ENCODE results near the gene NADK2. TPM values are rescaled to one million over a fixed set of nuclear protein-coding genes. Genes with fewer than 3 reads are reported as not detected.

The NADK2 gene
- polyA plus RNA-seq, 1 of the 3 experiments (the other 2 are of a cell fraction): 7.6 TPM

GRCh38 chr5:36170832-36171424 is 70.8 kb downstream of the NADK2 start:
- POLR2A ChIA-PET: no interaction called here
- no peaks in the 10 kb centered on the region; a peak in 1 of 4 replicates for H3K4me1 ChIP-seq (ENCODE audit: control insufficient read depth in 1 of 2, insufficient read depth in 2 of 2, low read depth in 1 of 2, low read length in 1 of 2)
- H2AFZ ChIP-seq (ENCODE audit: low read depth): no peak overlapping the region
- DNase-seq: no peak
- H3K9me3 ChIP-seq: no peaks in the 10 kb centered on the region
- no peaks in the 10 kb centered on the region for H3K27me3 ChIP-seq (ENCODE audit: insufficient read depth)
- H3K9me2 ChIP-seq: no peaks in the 10 kb centered on the region
- H4K20me1 ChIP-seq (ENCODE audit: insufficient read depth): no peaks in the 10 kb centered on the region
- WGBS (ENCODE audit: low lambda C conversion rate): 83% methylated on average over 5 of the region's 5 CpGs
- H3K4me2 ChIP-seq: no peak overlapping the region
- no peak overlapping the region for H3K9ac ChIP-seq
- CTCF ChIA-PET: interaction anchor here (0.9 to 1.9 kb wide), 4 partner anchors 71 to 95 kb away, joined by 3 to 8 read pairs (median 6); partner anchors contain the start of gene NADK2
- peaks cover 7% of the 10 kb centered on the region for H3K79me2 ChIP-seq (ENCODE audit: insufficient read depth)
- H3K4me3 ChIP-seq (ENCODE audit: low read depth in 2 of 2, low read length in 1 of 2): no peak overlapping the region
- peaks cover 52 to 92% of the 10 kb centered on the region in 2 experiments for H3K36me3 ChIP-seq (replicated peaks in 1 of 2; ENCODE audit: control insufficient read depth in 1 of 2, insufficient read depth in 2 of 2, low read length in 1 of 2)
- no peaks in the 10 kb centered on the region for H3F3A ChIP-seq (replicated peaks; ENCODE audit: insufficient read depth)
- TF ChIP-seq RCOR1 (IDR thresholded peaks at IDR 0.05; ENCODE audit: low read length) (no peak), EP300 (IDR thresholded peaks at IDR 0.05; ENCODE audit: borderline replicate concordance in 1 of 2, low read depth in 1 of 2, low read length in 1 of 2) (no peak), POLR2AphosphoS5 (IDR thresholded peaks at IDR 0.05; ENCODE audit: low read depth, low read length) (no peak), GATA2 (CRISPR knock-in tag; IDR thresholded peaks at IDR 0.05) (peak; percentile 51; the same call in 1 of the 2 replicates)
- peak overlapping the region in 1 of 2 experiments; percentile 3; a peak in 2 of 4 replicates for H3K27ac ChIP-seq (ENCODE audit: low read depth in 2 of 2, low read length in 1 of 2)

- no peak for DNase-seq
- ChIA-PET POLR2A (no interaction called here), CTCF (interaction anchor here (1.3 to 1.9 kb wide), 3 partner anchors 9 to 137 kb away, joined by 3 to 5 read pairs (median 3); no protein-coding TSS in a partner anchor)
- no peaks in the 10 kb centered on the region for H4K20me1 ChIP-seq (ENCODE audit: insufficient read depth)
- H3K79me2 ChIP-seq (ENCODE audit: insufficient read depth): peaks cover 12% of the 10 kb centered on the region
- H3K27me3 ChIP-seq (ENCODE audit: insufficient read depth): no peaks in the 10 kb centered on the region
- H2AFZ ChIP-seq (ENCODE audit: low read depth): no peak overlapping the region
- TF ChIP-seq EZH2phosphoT487 (IDR thresholded peaks at IDR 0.05; ENCODE audit: borderline replicate concordance, low read depth): no peak
- no peak for TF ChIP-seq TCF12 (IDR thresholded peaks at IDR 0.05)
- TF ChIP-seq TAF1 (IDR thresholded peaks at IDR 0.05; ENCODE audit: borderline replicate concordance, low read depth, low read length): no peak
- H3K4me2 ChIP-seq: no peak overlapping the region
- H3K9me2 ChIP-seq: no peaks in the 10 kb centered on the region
- peaks cover 54 to 92% of the 10 kb centered on the region in 2 experiments for H3K36me3 ChIP-seq (replicated peaks in 1 of 2; ENCODE audit: control insufficient read depth in 1 of 2, insufficient read depth in 2 of 2, low read length in 1 of 2)
- H3K4me1 ChIP-seq (ENCODE audit: control insufficient read depth in 1 of 2, insufficient read depth in 2 of 2, low read depth in 1 of 2, low read length in 1 of 2): no peaks in the 10 kb centered on the region; a peak in 2 of 4 replicates
- H3K4me3 ChIP-seq (ENCODE audit: low read depth in 2 of 2, low read length in 1 of 2): no peak overlapping the region
- no peaks in the 10 kb centered on the region for H3K9me3 ChIP-seq
- 89% methylated on average over 4 of the region's 4 CpGs for WGBS (ENCODE audit: low lambda C conversion rate)
- H3K9ac ChIP-seq: no peak overlapping the region
- no peaks in the 10 kb centered on the region for H3F3A ChIP-seq (replicated peaks; ENCODE audit: insufficient read depth)
- no peak overlapping the region for H3K27ac ChIP-seq (ENCODE audit: low read depth in 2 of 2, low read length in 1 of 2)
Observed at GRCh38 chr5:36168737-36169136, 73.0 kb downstream of the NADK2 start.

- Histone ChIP-seq H3K4me3 (ENCODE audit: low read depth in 2 of 2, low read length in 1 of 2) (no peak overlapping the region), H3K9ac (no peak overlapping the region), H3K79me2 (ENCODE audit: insufficient read depth) (peaks cover 29% of the 10 kb centered on the region), H3K27me3 (ENCODE audit: insufficient read depth) (no peaks in the 10 kb centered on the region), H3K4me1 (ENCODE audit: control insufficient read depth in 1 of 2, insufficient read depth in 2 of 2, low read depth in 1 of 2, low read length in 1 of 2) (peaks cover 14 to 15% of the 10 kb centered on the region in 2 experiments; a peak in 2 of 4 replicates), H3K36me3 (replicated peaks in 1 of 2; ENCODE audit: control insufficient read depth in 1 of 2, insufficient read depth in 2 of 2, low read length in 1 of 2) (peaks cover 42 to 91% of the 10 kb centered on the region in 2 experiments), H3K9me2 (no peaks in the 10 kb centered on the region), H3K9me3 (no peaks in the 10 kb centered on the region), H2AFZ (ENCODE audit: low read depth) (no peak overlapping the region), H4K20me1 (ENCODE audit: insufficient read depth) (no peaks in the 10 kb centered on the region), H3K4me2 (no peak overlapping the region), H3F3A (replicated peaks; ENCODE audit: insufficient read depth) (no peaks in the 10 kb centered on the region), H3K27ac (ENCODE audit: low read depth in 2 of 2, low read length in 1 of 2) (no peak overlapping the region)
- POLR2A ChIA-PET: no interaction called here
- no peak for TF ChIP-seq NFIC (IDR thresholded peaks at IDR 0.05; ENCODE audit: borderline replicate concordance)
- no peak for TF ChIP-seq PBX3 (IDR thresholded peaks at IDR 0.05)
- TF ChIP-seq EZH2phosphoT487 (IDR thresholded peaks at IDR 0.05; ENCODE audit: borderline replicate concordance, low read depth): no peak
- TF ChIP-seq POLR2AphosphoS5 (IDR thresholded peaks at IDR 0.05; ENCODE audit: low read depth, low read length): no peak
- no peak for TF ChIP-seq CHD2 (IDR thresholded peaks at IDR 0.05; ENCODE audit: low read length, partially characterized antibody)
- TF ChIP-seq FOSL2 (IDR thresholded peaks at IDR 0.05; ENCODE audit: borderline replicate concordance, low read depth): no peak
- no peak for TF ChIP-seq USF1 (IDR thresholded peaks at IDR 0.05; ENCODE audit: borderline replicate concordance, low read depth)
- no peak for TF ChIP-seq GABPA (IDR thresholded peaks at IDR 0.05; ENCODE audit: low read depth)
- CTCF ChIA-PET: no interaction called here
- no peak for DNase-seq
- WGBS (ENCODE audit: low lambda C conversion rate): 97% methylated on average over 4 of the region's 4 CpGs
Observed at GRCh38 chr5:36164461-36164860, 77.3 kb downstream of the NADK2 start.
